ENCODE data around the gene CLNK.

DNA sequence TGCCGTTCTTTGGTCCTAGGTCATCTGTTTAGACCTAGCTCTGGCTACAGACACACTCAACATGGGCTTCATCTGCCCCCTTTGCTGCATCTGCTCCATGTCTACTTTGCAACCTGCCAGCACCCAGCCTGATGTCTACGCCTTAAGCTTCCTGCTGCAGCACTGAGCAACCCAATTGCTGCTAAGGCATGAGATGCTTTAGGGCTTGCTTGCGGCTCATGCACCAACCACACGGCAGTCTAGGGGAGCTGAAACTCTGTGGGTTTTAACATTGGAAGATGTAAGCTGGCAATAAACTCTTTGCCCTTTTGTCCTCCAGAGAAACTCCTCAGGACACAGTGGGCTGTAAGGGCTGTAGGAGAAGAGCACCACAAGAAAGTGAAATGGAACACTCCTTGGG is 11.7 kb upstream of the CLNK start:
- TF ChIP-seq POLR2AphosphoS5 (IDR thresholded peaks at IDR 0.05) (no peak), POLR2A (IDR thresholded peaks at IDR 0.05) (no peak), EP300 (IDR thresholded peaks at IDR 0.05) (no peak)
- TF ChIP-seq, protein P1, sequence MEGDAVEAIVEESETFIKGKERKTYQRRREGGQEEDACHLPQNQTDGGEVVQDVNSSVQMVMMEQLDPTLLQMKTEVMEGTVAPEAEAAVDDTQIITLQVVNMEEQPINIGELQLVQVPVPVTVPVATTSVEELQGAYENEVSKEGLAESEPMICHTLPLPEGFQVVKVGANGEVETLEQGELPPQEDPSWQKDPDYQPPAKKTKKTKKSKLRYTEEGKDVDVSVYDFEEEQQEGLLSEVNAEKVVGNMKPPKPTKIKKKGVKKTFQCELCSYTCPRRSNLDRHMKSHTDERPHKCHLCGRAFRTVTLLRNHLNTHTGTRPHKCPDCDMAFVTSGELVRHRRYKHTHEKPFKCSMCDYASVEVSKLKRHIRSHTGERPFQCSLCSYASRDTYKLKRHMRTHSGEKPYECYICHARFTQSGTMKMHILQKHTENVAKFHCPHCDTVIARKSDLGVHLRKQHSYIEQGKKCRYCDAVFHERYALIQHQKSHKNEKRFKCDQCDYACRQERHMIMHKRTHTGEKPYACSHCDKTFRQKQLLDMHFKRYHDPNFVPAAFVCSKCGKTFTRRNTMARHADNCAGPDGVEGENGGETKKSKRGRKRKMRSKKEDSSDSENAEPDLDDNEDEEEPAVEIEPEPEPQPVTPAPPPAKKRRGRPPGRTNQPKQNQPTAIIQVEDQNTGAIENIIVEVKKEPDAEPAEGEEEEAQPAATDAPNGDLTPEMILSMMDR (IDR thresholded peaks at IDR 0.05), result no peak
